GM13977 (cell line): ENCODE data around the gene ACOT7.
"Not testable (repeated sequence)": the region's sequence is repeated elsewhere in the genome, so short reads cannot be mapped to it uniquely, and the experiment has no call there.

Source experiments
- DNase-seq: peaks from one replicate; pipeline ENCODE4 v3.0.0; 2012; ENCODE audit warnings: low spot score
- in situ Hi-C: fragments of 300-500 bp; cut with MboI; formaldehyde crosslinking; loops from one replicate; pipeline ENCODE4 v1.12.0; 2022; ENCODE audit warnings: low sequenced_read_pairs, low pct_unique_long_range_greater_than_20kb, mixed read lengths, inconsistent platforms; ENCODE audit not compliant: unreplicated experiment
- TF ChIP-seq, protein P1 (sequence below): IDR thresholded peaks from 2 replicates; pipeline ENCODE4 v1.5.1; 2012; ENCODE audit warnings: mild to moderate bottlenecking, control low read depth; ENCODE audit not compliant: insufficient read depth; ENCODE audit errors: extremely low read depth, missing control alignments

ACOT7 gene

DNA sequence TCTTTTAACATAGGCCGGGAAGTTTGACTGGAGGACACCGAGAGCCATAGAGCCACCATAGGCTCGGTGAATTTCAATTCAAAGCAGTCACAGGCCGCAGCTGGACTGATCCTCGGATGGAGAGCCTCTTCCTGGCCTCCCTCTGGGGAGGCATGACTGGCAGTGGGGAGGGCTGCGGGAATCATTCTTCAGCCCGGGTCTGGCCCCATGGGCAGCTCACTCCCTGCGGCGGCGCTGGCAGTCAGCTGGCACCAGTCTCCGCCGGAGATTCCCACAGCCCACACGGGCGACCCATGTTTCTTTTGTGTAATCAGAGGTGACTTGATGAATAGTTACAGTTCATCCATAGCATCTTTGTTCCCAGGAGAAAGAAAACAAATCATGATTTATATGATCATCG lies 41.6 kb upstream of the ACOT7 start:
- DNase-seq, result no peak
- TF ChIP-seq, protein P1, sequence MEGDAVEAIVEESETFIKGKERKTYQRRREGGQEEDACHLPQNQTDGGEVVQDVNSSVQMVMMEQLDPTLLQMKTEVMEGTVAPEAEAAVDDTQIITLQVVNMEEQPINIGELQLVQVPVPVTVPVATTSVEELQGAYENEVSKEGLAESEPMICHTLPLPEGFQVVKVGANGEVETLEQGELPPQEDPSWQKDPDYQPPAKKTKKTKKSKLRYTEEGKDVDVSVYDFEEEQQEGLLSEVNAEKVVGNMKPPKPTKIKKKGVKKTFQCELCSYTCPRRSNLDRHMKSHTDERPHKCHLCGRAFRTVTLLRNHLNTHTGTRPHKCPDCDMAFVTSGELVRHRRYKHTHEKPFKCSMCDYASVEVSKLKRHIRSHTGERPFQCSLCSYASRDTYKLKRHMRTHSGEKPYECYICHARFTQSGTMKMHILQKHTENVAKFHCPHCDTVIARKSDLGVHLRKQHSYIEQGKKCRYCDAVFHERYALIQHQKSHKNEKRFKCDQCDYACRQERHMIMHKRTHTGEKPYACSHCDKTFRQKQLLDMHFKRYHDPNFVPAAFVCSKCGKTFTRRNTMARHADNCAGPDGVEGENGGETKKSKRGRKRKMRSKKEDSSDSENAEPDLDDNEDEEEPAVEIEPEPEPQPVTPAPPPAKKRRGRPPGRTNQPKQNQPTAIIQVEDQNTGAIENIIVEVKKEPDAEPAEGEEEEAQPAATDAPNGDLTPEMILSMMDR, result no peak
- in situ Hi-C loops, result no loop called here

DNA sequence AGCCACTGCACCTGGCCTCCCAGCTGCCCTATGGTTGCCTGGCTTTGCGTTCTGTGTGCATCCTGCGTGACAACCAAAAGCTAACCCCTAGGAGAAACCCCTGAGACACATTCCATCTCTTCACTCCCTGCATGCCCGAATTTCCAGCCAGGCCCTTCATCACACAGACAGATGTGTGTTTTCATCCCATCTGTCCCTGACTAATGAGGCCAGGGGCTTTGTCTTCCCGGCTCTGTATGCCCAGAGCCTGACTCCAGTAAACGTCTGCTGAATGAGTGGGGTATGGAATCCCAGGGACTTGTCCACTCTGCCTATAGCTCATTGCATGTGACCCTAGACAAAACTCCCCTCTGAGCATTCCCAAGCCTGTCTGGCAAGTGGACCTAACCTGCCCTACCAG lies 40.6 kb upstream of the ACOT7 start:
- in situ Hi-C loops, result no loop called here
- no peak for DNase-seq

DNA sequence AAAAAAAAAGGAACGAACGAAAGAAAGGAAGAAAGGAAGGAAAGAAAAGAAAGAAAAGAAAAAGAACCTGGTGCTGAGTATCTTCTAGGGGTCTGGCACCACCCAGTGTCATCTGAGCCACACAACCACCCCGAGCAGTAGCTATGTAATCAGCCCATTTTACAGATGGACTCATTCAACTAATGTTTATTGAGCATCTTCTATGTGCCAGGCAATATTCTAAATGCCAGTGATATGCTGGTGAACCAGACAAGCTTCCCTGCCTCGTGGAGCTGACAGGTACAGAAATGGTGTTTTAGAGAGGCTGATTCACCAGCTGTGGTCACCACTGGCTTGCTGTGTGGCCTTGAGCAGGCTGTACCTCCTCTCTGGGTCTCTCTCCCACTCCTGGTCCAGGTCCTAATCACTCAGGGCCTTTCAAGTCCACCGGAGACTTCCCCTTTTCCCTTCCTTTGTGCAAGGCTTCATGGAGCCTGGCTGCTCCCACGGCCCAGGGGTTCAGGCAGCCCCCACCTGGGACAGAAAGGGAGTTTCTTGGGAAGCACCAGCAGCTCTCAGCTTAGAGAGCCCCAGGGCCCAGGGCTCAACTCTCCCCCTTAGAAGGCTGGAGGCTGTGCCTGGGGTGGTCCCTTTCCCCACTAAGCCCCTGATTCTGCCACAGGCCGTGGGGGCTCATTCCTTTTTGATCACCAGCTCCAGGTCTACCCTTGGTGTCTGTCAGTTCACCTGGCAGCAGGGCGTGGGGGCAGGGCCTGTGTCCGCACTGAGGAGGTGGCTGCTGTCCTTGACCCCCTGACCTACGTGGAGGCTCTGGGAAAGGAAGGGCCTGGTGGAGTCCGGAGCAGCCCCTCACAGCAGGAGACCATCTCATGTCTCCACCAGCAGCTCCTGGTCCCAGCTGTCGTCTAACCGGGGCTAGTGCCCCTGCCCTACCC lies 38.3 kb upstream of the ACOT7 start:
- DNase-seq, result not testable (repeated sequence)

More for the DNA sequence above, 40.6 kb upstream of the ACOT7 start:
- TF ChIP-seq, protein P1, result no peak

DNA sequence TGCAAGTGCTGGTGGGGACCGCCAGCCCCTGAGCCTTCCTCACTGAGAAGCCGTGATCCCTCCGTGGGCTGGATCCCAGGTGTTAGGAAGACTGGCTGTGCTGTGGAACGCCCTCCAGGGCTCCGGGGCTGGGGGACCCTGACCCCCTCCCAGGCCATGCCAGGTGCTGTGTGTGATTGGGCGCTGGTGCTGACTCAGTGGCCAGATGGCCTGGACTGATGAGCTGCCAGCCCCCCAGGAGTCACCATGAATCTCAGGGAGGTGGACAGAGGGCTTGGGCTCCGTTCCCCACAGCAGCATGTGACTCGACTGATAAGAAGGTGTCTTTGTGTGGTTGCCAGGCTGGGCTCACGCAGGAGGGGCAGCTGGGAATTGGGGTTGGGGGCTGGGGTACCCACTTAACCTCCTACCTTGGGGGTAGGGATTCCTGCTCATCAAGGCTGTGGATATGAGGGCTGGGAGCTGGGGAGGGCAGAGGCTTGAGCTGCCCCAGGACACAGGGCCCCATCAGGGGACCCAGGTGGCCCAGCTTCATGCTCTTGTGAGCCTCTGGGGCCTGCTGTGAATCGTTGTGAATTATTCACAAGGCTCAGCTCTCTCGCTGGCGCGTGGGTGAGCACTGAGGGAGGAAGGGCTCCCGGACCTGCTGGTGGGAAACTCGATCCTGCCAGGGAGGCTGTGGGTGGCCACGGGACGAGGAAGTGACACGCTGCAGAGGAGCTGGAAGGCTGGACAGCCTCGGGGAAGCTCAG lies 36.3 kb upstream of the ACOT7 start:
- DNase-seq, in situ Hi-C loops: not testable (repeated sequence)

More for the DNA sequence above, 38.3 kb upstream of the ACOT7 start:
- in situ Hi-C loops, result not testable (repeated sequence)

DNA sequence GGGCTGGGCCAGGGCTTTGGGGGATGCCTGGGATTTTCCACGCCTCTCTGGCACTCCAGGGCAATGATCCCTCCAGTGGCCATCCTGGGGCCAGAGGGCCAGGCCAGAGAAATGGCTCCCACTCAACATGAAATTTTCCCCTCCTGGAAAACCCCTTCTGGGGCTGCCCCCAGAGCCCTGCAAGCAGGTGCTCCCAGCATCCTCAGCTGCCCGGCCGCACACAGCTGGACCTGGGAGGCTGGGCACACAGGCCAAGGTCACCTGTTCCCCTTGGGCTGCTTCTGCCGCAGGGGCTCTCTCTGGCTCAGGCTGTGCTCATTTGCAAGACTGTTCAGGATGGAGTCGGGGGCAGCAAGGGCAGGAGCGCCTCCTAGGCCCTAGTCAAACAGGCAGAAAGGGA lies 34.9 kb upstream of the ACOT7 start:
- DNase-seq, in situ Hi-C loops: not testable (repeated sequence)

DNA sequence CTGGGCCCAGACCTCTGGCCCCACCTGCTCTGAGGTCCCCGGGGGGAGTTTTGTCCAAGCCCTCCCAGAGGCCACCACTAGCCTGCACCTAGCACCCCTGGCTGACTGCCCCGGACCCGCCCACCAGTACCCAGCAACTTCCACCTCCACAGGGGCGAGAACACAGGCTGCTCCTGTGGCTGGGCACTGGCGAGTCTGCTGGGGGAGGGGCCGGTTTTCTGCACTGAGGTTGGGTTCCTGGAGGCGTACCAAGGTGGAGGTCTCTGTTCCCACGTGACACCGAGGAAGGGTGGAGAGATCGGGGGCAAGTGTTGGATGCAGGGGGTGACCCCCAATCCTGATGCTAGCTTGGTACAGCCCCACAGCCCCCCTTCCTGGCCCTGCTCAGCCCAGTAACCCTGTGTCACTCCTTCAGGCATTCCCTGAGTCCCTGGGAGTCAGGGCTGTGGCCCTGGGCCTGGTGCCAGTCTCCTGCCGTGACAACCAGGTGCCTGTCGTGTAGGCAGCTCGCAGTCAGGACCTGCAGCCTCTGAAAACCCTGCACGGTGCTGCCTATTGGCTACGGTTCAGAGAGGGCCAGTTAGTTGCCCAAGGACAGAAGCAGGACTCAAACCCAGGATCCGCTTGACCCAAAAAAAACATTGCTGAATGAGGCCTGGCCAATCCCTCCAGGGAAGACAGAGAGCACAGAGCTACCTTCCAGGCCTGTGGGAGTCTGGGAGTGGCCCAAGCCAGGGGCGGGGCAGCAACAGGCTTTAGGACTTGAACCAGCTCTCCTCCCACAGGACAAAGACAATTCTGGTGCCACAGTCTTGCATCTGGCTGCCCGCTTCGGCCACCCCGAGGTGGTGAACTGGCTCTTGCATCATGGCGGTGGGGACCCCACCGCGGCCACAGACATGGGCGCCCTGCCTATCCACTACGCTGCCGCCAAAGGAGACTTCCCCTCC lies 34.1 kb upstream of the ACOT7 start:
- in situ Hi-C loops, result no loop called here
- no peak for DNase-seq
- TF ChIP-seq, protein P1, result no peak

DNA sequence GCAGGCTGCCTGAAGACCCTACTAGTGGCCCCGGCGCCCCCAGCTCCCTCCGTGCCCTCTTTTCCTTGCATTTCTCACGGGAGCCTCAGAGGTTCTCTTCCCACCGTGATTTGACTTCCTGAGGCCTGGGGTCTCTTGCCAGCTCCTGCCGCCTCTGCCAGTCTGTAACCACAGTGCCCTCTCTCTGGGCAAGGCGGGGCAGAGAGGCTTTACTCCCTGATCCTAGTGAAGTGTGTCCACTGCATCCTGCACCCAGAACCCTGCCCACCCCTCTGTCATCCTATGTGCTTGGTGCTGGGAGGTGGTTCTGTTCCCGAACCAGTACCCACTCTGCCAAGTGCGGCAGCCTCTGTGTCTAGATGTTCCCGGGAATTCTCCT lies 33.4 kb upstream of the ACOT7 start:
- TF ChIP-seq, protein P1, result no peak
- in situ Hi-C loops, result no loop called here
- DNase-seq, result peak; percentile 20
